Mucosa of descending colon (tissue), 3 donors: Measurements from ENCODE around the gene CCBE1. TPM values are rescaled to one million over a fixed set of nuclear protein-coding genes. Genes with fewer than 3 reads are reported as not detected.

Experiments
- ATAC-seq: fragments of 200-7000 bp; cut with Tn5 transposase; one replicate; pipeline ENCODE4 v1.9.1; 2020; ENCODE audit warnings: mild to moderate bottlenecking, moderate library complexity
- DNase-seq, 3 donors: peaks; one replicate each; pipeline ENCODE4 v3.0.0-alpha.2; 2020
- H3K36me3 ChIP-seq: fragments of 200-600 bp; one replicate; pipeline ENCODE4 v1.8.0; 2021; ENCODE audit warnings: low read depth, mild to moderate bottlenecking
- H3K4me1 ChIP-seq: fragments of 200-600 bp; one replicate; pipeline ENCODE4 v1.8.0; 2021; ENCODE audit warnings: low read depth, mild to moderate bottlenecking
- H3K4me3 ChIP-seq: fragments of 200-600 bp; one replicate; pipeline ENCODE4 v1.8.0; 2021; ENCODE audit warnings: mild to moderate bottlenecking
- H3K9me3 ChIP-seq: fragments of 200-600 bp; one replicate; pipeline ENCODE4 v1.8.0; 2021; ENCODE audit warnings: mild to moderate bottlenecking
- intact Hi-C, 2 donors: fragments of 100-400 bp; cut with DNase I in 1 of 2; cut with micrococcal nuclease in 1 of 2; formaldehyde crosslinking; loops; one replicate each; pipeline versions ENCODE4 v1.11.0 to v1.11.1; 2022; cut with DNase I, micrococcal nuclease
- total RNA-seq, 3 donors: library from RNA; stranded (reverse); fragmentation: NEBNext Ultra II Directional in 2 of 3; extraction: Animal tissue kit (Norgen Biotek cat#: 25700) in 2 of 3; gene quantifications; one replicate each; pipeline versions ENCODE4 v1.2.1 to v1.2.4, GENCODE V29; 2021 to 2023
- TF ChIP-seq, protein P1 (sequence below): fragments of 200-600 bp; IDR thresholded peaks from one replicate; pipeline ENCODE4 v1.8.0; 2022; ENCODE audit warnings: antibody characterized with exemption, mild to moderate bottlenecking
- donor health status: DM: no; HTN: no; CAD: no; lungs with moderate emphysema.
- donor health status: DM: no; HTN: no; CAD: no.
- donor health status: DM: no; HTN: yes; CAD: no.

The CCBE1 gene
- total RNA-seq, 3 donors from 2014 or later, result 1.6 to 54.7 (median 2.2) TPM

- Histone ChIP-seq H3K9me3 (no peaks in the 10 kb centered on the region), H3K4me3 (no peak overlapping the region), H3K4me1 (no peaks in the 10 kb centered on the region), H3K36me3 (no peaks in the 10 kb centered on the region)
- ATAC-seq (no peak), DNase-seq (no peak)
- intact Hi-C loops, result no loop called here
- TF ChIP-seq, protein P1, sequence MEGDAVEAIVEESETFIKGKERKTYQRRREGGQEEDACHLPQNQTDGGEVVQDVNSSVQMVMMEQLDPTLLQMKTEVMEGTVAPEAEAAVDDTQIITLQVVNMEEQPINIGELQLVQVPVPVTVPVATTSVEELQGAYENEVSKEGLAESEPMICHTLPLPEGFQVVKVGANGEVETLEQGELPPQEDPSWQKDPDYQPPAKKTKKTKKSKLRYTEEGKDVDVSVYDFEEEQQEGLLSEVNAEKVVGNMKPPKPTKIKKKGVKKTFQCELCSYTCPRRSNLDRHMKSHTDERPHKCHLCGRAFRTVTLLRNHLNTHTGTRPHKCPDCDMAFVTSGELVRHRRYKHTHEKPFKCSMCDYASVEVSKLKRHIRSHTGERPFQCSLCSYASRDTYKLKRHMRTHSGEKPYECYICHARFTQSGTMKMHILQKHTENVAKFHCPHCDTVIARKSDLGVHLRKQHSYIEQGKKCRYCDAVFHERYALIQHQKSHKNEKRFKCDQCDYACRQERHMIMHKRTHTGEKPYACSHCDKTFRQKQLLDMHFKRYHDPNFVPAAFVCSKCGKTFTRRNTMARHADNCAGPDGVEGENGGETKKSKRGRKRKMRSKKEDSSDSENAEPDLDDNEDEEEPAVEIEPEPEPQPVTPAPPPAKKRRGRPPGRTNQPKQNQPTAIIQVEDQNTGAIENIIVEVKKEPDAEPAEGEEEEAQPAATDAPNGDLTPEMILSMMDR, result no peak
These were observed 126.4 kb downstream of the CCBE1 start for GRCh38 chr18:59570796-59571195.

- no peak for DNase-seq
- no peak for ATAC-seq
- no peaks in the 10 kb centered on the region for H3K36me3 ChIP-seq
- intact Hi-C loops, result no loop called here
- no peaks in the 10 kb centered on the region for H3K4me1 ChIP-seq
- no peaks in the 10 kb centered on the region for H3K9me3 ChIP-seq
- H3K4me3 ChIP-seq, result no peak overlapping the region
- TF ChIP-seq, protein P1, result no peak
These were observed 127.0 kb downstream of the CCBE1 start for GRCh38 chr18:59570101-59570775.

DNA sequence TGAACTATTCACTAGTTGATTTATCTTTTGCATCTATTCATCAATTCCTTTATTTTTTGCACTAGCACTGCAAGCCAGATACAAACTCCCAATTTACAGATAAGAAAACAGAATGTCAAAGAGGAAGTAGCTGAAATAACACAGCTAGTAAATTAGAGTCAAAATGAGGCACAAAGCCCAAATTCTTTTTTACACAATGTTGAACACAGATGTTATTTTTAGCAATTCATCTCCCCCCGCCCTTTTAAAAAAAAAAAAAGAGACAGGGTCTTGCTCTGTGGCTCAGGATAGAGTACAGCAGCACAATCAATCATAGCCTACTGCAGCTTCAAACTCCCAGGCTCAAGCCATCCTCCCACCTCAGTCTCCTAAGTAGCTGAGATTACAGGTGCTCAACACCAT lies 127.8 kb downstream of the CCBE1 start:
- no peaks in the 10 kb centered on the region for H3K4me1 ChIP-seq
- ATAC-seq (no peak), DNase-seq (no peak)
- TF ChIP-seq, protein P1, result no peak
- no peaks in the 10 kb centered on the region for H3K36me3 ChIP-seq
- intact Hi-C loops, result no loop called here
- H3K9me3 ChIP-seq, result no peaks in the 10 kb centered on the region
- H3K4me3 ChIP-seq, result no peak overlapping the region

GRCh38 chr18:59567431-59567830 lies 129.8 kb downstream of the CCBE1 start:
- TF ChIP-seq, protein P1, result no peak
- ATAC-seq, result no peak
- intact Hi-C loops, result no loop called here
- Histone ChIP-seq H3K4me3 (no peak overlapping the region), H3K4me1 (no peaks in the 10 kb centered on the region), H3K9me3 (no peaks in the 10 kb centered on the region), H3K36me3 (no peaks in the 10 kb centered on the region)
- DNase-seq, result no peak

GRCh38 chr18:59566533-59566971 lies 130.7 kb downstream of the CCBE1 start:
- DNase-seq (no peak), ATAC-seq (no peak)
- H3K36me3 ChIP-seq, result no peaks in the 10 kb centered on the region
- TF ChIP-seq, protein P1, result no peak
- intact Hi-C loops, result no loop called here
- H3K4me3 ChIP-seq, result no peak overlapping the region
- no peaks in the 10 kb centered on the region for H3K4me1 ChIP-seq
- H3K9me3 ChIP-seq, result no peaks in the 10 kb centered on the region
